HG03066 (cell line): ENCODE measurements around the gene WNK2.

ENCODE experiments used
- ATAC-seq: cut with Tn5 transposase; IDR thresholded peaks from one replicate; pipeline ENCODE4 v1.9.1; 2021; ENCODE audit warnings: low read depth; ENCODE audit not compliant: unreplicated experiment

Gene WNK2

DNA sequence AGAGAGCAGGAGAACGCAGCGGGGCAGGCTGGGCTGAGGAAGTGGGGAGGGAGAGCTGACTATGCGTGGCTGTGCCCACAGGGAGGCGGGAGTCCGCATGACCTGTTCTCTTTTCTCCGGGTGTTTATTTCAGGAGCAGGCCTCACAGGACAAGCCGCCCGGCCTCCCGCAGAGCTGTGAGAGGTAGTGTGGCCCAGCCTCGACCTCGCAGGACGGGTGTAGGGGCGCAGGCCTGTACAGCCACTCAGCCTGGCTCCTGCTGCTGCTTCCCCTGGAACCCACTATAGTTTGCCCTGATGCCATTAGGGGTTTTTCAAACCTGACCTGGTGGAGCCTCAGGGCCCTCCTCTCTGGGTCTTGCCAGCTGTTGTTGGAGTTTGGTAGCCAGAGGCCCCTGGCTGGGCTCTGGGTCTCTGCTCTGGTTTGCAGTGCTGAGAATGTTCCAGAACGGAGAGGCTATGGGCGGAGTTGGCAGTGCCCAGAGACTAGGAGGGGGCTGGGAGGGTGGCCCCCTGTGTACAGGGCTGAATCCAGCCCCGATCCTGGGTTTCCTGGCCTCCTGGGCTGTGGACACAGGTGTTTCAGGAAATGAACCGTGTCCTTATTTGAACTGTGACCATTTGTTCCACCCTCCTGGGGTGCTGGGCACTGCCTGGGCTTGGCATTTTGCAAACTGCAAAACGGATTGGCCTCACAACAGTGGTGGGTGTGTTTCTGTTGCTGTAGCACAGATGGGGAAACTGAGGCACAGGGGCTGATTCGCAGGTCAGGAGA lies 78.8 kb downstream of the WNK2 start:
- no peak for ATAC-seq

DNA sequence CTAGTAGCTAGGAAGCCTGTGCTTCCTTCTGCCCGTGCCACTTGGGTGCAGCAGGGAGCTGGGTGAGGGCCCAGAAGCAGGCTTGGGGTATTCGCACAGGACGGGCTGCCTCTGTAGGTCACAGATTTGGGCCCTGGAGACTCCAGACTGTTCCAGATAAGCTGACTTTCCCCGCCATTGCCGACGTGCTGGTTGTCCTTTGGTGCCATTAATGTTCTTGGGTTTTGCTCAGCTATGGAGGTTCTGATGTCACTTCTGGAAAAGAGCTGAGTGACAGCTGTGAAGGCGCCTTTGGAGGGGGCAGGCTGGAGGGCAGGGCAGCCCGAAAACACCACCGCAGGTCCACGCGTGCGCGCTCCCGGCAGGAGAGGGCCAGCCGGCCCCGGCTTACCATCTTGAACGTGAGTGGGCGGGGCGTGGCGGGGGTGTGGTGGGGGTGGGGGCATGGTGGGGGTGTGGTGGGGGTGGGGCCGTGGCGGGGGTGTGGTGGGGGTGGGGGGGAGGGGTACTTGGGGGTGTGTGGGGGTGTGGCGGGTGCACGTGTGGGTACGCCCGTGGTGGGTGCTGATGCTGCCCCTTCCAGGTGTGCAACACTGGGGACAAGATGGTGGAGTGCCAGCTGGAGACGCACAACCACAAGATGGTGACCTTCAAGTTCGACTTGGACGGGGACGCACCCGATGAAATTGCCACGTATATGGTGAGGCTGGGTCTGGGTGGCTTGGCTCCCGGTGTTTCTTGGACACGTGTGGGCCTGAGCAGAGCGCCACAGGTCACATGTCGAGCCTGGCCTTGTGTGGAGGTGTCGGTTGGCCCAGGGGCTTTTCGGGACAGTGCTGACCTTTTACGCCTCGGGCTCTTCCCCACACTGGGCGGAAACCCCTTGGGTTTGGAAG lies 79.6 kb downstream of the WNK2 start:
- ATAC-seq = no peak

DNA sequence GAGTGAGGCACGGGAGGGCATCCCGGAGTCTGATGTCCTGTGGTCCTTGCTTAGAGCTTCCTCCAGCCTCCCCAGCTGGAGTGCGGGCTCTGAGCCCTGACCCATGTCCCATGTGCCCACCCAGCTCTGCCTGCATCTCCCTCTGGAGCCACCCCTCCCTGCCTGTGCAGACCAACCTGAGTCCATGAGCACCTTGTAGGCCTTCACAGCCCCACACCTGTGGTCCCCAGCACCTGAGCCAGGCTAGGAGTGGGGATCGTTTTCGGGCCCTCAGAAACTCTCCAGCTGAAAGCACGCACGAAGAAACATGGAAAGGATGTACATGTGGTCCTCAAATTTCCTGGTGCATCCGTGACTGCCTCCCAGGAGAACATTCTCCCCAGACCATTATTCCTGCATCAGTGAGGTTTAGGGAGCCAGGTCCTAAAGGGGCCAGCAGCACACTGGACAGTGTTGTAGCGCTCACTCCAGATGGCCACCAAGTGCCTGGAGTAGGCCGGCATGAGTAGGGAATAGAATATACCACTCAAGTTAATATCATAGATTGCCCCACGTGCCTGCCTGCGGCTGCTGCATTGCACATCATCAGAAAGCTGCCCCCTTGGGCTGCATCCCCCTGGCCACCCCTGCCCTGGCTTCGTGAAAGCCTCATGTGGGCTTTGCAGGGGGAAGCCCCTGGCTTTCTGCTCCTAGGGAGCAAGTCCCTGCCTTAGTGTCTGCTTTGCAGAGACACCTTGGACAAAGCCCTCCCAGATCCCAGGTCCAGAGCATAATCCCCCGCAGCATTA lies 80.6 kb downstream of the WNK2 start:
- no peak for ATAC-seq

DNA sequence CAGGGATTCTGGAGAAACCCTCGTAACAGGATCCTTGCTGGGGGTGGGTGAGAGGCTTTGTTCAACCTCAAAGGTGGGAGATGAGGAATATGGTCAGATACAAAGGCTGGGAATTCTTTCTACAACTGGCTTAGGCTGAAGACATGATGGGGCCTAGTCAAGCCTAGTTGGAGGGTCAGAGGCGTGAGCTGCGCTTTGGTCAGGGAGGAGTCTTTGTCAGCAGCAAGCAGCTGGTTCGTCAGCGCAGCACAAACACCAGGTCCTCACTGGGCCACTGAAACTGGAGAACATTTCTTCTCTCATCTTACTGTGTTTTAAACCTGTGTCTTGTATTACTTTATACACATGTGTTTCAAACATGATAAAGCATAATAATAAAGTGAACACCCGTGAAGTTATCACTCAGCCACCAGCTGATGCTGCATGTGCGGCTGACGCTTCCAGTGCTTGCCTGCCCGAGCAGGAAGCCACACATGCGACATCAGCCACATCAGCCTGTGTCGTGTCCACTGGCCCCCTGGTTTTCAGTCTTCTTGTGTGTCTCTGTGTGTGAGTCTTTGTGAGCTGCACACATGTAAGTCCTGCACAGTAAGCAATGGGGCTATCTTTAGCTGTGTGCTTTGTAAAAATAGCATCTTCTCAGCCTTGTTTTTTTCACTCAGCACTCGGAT lies 81.5 kb downstream of the WNK2 start:
- no peak for ATAC-seq

DNA sequence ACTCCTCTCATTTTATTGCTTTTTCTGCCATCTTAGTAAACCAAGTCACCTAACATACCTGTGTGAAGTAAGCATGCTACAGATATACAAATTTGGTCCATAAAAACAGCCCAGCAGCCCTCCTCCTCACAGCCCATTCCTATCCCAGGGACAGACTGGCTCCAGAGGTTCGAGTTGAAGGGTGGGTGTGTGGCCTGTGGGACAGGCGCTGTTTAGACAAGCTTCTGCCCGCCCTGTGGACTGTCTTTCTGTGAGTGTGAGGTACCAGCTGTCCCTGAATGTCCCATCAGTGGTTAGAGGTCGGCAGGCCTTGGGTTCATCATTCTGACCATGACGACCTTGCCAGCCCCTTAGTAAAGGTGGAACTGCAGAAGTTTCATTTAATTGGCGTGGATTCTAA lies 82.0 kb downstream of the WNK2 start:
- no peak for ATAC-seq

DNA sequence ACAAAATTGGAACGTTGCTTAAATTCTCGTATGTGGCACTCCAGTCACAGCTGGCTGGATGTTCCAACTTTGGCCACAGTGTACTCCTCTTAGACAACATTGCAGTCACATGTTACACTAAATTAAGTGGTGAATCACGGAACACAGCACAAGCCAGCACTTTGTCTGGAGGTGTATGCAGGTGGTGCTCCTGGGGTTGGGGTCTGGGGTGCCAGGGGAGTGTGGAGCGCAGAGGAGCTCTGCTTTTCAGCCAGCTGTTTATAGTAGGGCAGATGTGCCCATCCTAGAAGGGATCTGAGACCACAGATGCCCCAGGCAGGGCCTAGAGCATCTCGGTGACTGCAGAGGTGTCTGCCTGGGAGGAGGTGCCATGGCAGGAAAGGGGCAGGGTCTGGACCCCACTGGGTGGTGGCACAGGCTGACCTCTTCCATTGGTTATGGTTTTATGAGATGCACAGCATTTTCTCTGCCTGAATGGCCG lies 82.6 kb downstream of the WNK2 start:
- ATAC-seq = no peak

DNA sequence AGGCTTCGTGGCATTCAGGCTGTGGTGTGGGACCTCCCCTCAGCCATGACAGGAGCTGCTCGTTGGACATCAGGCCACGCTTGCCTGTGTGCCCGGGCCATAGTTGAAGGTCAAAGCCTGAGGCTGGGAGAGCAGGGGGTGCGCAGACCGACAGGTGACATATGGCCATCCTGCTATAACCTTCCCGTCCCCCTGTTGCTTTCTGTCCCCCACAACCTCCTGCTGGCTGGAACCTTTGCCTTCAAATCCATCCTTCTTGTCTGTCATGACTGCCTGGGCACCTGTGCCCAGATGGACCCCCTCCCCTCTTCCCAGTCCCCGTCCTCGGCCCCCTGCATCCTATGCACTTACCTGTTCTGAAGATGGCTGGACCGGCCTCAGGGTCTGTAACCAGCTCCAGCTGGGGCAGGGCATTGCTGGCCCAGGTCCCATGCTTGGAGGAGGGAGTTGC lies 83.2 kb downstream of the WNK2 start:
- no peak for ATAC-seq

DNA sequence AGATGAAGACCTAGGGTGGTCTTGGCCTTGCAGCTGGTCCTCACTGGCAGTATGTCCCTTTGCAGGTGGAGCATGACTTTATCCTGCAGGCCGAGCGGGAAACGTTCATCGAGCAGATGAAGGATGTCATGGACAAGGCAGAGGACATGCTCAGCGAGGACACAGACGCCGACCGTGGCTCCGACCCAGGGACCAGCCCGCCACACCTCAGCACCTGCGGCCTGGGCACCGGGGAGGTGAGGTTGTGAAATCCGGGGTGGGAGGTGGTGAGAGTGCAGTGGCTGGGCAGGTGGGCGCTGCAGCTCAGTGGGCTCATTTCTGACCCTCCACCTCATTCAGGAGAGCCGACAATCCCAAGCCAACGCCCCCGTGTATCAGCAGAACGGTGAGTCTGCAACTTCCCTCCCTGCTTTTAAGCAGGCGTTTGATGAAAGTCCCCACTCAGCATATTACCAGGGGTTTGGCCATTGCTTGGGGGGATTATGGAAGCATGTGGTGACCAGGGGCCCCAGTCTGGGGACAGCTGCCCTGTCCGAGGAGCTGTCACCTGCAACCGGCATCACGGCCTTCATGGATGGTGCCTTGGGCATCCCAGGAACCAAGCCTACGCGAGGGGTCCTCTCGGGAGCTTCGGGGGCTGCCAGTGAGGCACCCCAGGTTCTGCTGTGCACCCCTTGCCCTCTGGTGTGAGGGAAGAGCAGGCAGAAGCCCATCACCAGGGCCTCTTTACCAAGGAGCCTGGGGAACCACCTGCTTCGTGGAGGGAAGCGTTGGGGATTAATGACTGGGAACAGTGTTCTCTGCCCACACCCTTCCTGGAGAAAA lies 84.0 kb downstream of the WNK2 start:
- no peak for ATAC-seq

DNA sequence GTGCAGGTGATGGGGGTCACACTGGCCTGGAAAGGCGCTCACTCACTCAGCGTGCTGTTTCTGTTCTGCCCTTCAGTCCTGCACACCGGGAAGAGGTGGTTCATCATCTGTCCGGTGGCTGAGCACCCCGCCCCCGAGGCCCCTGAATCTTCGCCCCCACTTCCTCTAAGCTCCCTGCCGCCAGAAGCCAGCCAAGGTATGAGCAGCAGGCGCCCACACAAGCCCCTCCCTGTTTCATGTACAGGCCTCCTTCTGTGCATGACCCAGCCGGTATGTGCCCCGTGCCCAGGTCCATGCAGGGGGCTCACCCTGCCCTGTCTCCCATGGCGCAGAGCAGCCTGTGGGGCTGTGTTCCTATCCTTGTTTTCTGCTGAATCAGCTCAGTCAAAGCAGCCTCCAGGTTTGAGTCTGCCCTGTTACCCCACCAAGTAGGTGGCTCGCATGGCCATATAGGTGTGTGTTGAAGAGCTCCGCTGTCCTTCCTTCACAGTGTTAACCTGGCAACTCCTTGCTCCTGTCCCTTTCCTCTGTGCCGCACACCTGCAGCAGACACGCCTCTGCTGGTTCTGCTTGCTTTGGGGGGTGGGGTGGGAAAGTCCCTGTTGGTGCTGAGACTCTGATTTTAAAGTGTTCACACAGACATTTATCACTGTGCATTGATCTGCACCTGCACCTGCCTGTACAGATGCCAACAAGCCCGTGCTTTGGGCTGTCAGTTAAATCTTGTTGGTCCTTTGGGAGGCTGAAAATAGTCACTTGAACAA lies 84.8 kb downstream of the WNK2 start:
- no peak for ATAC-seq

DNA sequence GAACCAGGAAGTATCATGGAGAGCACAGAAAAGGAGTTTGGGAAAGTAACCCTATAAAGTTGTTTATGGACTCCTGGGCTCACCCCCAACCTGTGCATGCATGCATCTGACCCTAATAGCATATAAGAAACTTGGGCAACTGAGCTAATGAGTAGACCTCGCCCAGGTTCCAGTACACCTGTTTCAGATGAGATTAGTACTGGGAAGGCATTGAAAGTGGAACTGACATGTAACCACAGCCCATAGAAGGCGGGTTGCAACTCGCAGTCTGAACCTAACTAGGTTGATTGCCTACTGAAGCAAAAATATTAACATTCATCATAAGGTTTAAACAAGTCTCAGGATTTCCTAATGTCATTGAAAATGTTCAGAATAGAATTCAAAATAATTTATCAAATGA lies 87.0 kb downstream of the WNK2 start:
- ATAC-seq = no peak

DNA sequence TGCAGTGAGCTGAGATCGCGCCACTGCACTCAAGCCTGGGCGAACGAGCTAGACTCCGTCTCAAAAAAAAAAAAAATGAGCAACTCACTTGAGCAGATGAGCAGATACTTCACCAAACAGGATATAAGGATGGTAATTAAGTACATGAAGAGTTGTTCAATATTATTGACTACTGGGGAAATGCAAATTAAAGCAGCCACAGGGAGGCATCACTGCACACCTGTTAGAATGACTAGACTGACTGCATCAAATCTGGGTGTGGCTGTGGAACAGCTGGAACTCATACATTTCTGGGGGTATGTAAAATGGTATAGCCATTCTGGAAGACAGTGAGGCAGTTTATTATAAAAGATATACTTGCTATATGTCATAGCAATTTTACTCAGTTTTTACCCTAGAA lies 93.0 kb downstream of the WNK2 start:
- no peak for ATAC-seq

DNA sequence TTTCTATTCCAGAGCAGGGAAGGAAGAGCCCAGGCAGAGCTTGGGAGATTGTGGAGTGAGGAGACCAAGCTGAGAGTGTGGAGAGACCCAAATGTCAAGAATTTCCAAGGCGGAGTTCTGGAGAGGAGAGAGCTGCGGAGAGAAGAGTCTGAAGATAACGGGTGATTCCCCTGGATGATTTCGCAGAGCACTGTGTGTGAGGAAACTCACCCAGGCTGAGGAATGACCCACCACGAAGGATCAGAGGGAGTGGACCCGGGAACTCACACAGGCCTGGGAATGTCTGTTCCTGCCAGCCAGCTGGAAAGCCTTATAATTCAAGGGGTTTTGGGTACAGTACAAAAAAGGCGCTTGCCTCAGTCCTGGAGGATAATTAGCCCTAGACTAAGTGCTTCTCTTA lies 94.2 kb downstream of the WNK2 start:
- no peak for ATAC-seq

DNA sequence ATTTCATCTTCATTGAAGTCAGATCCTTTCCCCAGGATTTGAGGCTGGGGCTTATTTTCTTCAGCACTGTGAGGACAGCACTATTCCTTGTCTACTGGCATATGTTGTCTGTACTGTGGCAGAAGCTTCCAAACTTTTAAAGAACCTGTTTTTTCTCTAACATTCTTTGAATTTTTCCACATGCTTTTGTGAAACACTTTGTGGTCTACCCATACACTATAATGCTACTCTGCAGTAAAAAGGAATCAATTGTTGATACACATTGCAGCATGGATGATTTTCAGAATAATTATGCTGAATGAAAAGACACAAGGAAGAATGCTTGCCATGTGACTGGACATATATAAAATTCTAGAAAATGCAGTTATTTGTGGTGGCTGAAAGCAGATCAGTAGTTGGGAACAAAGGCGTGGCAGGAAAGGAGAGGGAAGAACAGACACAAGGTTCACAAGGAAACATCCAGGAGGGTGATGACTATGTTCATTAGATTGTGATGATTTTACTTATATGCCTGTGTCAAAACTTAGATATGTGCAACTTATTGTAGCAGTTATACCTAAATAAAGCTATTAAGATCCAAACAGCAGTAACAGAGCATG lies 96.8 kb downstream of the WNK2 start:
- no peak for ATAC-seq

DNA sequence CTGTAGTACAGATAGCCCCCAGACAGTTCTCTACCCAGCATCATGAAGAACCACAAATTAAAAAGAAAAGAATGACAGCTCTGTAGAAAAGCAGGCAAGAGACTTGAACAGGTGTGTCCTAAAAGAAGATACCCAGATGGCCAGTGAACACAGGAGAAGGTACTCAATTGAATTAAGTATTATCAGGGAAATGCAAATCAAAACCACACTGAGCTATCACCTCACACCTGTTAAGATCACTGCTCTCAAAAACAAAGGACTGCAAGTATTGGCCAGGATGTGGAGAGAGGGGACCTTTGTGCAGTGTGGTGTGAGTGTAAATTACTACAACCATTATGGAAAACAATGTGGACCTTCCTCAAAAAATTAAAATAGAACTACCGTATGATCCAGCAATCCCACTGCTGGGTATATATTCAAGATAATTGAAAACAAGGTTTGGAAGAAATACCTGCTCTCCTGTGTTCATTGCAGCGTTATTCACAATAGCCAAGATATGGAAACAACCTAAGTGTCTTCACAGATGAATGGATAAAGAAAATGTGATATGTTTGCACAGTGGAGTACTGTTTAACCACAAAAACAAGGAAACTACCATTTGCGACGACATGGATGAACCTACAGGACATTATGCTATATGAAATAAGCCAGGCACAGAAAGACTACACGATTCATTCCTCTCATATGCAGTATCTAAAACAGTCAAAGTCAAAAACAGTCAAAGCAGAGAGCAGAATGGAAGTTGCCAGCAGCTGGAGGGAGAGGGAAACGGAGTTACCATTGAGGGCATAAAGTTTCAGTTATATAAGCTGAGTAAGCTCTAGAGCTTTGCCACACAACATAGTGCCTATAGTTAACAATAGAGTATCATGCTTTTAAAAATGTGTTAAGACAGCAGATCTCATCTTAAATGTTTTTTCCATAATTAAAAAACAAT lies 102.6 kb downstream of the WNK2 start:
- no peak for ATAC-seq

DNA sequence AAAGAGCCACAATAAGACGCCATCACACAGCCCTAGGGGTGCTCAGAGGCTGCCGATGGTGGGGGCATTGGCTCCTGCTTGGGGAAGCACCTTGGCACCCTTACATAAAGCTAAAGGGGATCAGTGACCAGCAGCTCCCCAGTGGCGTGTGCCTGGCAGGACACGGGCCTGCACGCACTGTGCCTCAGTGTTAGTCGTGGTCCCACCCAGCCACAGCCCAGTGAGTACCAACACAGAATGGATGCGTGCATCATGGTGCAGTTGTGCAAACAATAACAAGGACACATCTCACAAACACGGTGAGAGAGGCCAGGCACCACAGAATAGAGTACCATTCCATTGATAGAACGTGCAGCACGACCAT lies 103.2 kb downstream of the WNK2 start:
- ATAC-seq = no peak

DNA sequence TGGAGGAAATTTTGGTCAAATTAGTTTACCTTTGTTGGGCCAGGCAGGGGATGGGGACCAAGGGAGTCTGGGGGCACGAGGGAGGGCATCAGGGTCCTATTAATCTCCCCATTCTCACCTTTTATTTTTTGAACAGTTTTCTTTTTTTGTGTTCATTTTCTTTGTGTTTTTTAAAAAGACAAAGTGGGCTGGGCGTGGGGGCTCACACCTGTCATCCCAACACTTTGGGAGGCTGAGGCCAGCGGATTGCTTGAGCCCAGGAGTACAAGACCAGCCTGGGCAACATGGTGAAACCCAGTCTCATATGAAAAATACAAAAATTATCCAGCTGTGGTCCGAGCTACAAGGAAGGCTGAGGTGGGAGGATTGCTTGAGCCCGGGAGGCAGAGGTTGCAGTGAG lies 103.7 kb downstream of the WNK2 start:
- no peak for ATAC-seq

DNA sequence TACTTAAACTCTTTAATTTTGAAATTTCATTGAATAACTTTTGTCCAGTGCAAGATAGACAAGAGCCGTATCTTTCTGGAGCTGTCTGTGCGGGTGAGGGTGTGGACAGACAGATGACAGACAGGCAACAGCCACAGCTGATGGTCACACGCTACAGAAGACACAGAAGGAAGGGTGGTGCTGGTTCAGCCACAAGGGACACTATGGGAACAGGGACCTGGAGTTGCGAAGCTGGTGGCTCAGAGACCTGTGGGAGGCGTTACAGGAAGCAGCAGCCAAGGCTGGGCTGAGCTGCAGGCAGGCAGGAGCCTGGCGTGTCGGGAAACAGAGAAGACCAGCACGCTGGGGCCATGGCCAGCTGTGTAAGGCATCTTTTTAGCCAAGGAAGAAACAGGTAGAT lies 104.4 kb downstream of the WNK2 start:
- no peak for ATAC-seq
